KOPT-K1 (cell line): ENCODE measurements around the gene AKAP7.
"Not testable (repeated sequence)": the region's sequence is repeated elsewhere in the genome, so short reads cannot be mapped to it uniquely, and the experiment has no call there.

Experiments
- H3K27ac ChIP-seq: fragments of 200-600 bp; sonication (generic); 2 replicates; pipeline ENCODE4 v1.5.1; 2016; ENCODE audit warnings: antibody characterized with exemption, mild to moderate bottlenecking, low read depth, low read length; ENCODE audit not compliant: poor library complexity, severe bottlenecking
- H3K36me3 ChIP-seq: fragments of 200-600 bp; sonication (generic); 2 replicates; pipeline ENCODE4 v1.5.1; 2017; ENCODE audit warnings: antibody characterized with exemption, mild to moderate bottlenecking, low read length, moderate library complexity; ENCODE audit not compliant: insufficient read depth
- H3K9me3 ChIP-seq: fragments of 200-600 bp; sonication (generic); 2 replicates; pipeline ENCODE4 v1.5.1; 2017; ENCODE audit warnings: antibody characterized with exemption, low read length, mild to moderate bottlenecking; ENCODE audit not compliant: insufficient read depth, poor library complexity, severe bottlenecking

The AKAP7 gene

DNA sequence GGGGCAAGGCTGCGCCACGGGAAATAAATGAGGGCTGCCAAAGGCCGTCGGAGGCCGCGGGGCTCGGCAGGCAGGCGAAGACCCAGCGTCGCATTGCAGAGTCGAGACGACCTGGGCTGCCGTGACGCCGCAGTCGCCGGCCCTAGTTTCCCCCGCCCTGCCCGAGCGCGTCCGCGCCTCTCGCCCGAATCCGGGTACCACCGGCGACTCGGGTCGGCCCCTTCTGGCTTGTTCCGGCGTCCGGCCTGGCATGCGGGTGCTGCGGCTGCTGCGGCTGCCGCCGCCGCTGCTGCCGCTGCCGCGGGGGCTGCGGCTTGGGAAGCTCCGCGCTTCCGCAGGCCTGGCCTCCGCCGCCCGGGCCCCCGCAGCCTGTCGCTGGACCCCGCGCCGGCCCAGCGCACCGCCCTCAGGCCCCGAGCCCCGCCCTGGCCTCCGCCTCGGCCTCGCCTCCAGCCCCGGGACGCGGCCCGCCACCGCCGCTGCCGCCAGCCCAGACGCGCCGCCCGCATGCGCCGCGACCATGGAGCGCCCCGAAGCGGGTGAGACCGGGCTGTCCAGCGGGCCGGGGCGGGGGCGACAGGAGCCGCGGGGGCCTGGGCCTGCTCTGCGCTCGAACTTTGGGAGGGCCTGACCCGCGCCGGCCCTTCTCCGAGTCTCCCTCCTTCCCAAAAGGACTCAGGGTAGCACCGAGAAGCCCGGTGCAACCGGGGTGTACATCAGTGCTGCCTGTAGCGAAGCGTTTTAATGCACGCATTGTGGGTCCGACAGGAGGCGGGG lies at the start of gene AKAP7:
TSS of gene AKAP7 (plus strand) at position 224 of the 777 bp plus-strand sequence. CDS start at position 521, 297 bp downstream.
- Histone ChIP-seq H3K27ac (peak within 1 kb of the TSS; percentile 56), H3K36me3 (no peaks in the 10 kb centered on the region), H3K9me3 (no peaks in the 10 kb centered on the region)

DNA sequence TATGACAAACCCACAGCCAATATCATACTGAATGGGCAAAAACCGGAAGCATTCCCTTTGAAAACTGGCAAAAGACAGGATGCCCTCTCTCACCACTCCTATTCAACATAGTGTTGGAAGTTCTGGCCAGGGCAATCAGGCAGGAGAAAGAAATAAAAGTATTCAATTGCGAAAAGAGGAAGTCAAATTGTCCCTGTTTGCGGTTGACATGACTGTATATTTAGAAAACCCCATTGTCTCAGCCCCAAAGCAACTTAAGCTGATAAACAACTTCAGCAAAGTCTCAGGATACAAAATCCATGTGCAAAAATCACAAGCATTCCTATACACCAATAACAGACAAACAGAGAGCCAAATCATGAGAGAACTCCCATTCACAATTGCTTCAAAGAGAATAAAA lies 44.9 kb upstream of the AKAP7 start:
- not testable (repeated sequence) for H3K36me3 ChIP-seq, H3K27ac ChIP-seq
- peaks cover 11% of the 10 kb centered on the region for H3K9me3 ChIP-seq

DNA sequence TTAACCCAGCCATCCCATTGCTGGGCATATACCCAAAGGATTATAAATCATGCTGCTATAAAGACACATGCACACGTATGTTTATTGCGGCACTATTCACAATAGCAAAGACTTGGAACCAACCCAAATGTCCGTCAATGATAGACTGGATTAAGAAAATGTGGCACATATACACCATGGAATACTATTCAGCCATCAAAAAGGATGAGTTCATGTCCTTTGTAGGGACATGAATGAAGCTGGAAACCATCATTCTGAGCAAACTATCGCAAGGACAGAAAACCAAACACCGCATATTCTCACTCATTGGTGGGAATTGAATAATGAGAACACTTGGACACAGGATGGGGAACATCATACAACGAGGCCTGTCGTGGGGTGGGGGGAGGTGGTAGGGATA lies 43.3 kb upstream of the AKAP7 start:
- not testable (repeated sequence) for H3K27ac ChIP-seq, H3K9me3 ChIP-seq, H3K36me3 ChIP-seq

DNA sequence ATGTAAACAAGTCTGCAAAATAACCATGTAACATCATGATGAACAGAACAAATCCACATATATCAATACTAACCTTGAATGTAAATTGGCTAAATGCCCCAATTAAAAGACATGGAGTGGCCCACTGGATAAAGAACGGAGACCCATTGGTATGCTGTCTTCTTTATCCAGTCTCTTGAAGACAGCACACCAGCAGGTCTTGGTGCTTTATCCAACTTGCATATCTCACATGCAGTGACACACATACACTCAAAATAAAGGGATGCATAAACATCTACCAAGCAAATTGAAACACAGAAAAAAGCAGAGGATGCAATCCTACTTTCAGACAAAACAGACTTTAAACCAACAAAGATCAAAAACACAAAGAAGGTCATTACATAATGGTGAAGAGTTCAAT lies 41.9 kb upstream of the AKAP7 start:
- Histone ChIP-seq H3K27ac (no peak overlapping the region), H3K36me3 (no peaks in the 10 kb centered on the region), H3K9me3 (no peaks in the 10 kb centered on the region)

DNA sequence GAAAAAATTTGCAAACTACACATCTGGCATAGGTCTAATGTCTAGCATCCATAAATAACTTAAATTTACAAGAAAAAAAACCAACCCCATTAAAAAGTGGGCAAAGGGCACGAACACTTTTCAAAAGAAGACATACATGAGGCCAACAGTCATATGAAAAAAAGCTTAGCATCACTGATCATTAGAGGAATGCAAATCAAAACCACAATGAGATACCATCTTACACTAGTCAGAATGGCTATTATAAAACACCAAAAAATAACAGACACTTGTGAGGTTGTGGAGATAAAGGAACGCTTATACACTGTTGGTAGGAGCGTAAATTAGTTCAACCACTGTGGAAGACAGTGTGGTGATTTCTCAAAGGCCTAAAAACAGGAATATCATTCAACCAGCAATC lies 38.5 kb upstream of the AKAP7 start:
- no peaks in the 10 kb centered on the region for H3K9me3 ChIP-seq
- no peaks in the 10 kb centered on the region for H3K36me3 ChIP-seq
- no peak overlapping the region for H3K27ac ChIP-seq

DNA sequence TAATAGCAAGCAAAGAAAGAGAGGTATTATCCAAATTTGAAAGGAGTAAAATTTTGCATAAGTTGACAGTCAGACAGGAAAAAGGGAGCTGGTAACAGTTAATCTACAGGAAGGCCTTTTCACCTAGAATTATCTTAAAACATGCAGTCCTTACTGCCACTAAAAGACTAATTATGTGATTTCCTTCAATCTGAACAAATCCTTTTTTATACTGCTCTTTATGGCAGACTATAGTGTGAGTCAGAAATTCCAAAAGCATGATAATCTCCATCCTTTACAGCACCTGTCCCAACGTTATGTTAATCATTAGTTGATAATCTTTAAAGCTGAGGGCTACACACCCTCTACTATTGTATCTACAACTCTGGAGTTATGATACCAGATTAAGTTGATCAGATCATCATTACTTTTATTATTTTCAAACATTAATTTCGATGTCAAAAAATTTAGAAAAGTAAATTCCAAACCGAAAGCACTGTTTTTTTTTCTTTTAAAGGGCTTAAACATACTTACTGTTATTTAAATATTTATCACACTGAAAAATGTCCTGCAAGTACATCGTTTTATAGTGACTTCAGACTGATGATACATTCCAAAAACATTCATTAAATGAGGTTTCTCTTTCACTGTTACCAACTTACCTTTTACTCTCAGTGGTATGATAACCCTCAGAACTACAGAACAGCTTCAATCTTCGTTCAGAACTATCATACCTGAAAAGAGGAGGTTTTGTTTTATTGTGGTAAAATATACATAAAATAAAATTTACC lies 33.2 kb upstream of the AKAP7 start:
- Histone ChIP-seq H3K9me3 (no peaks in the 10 kb centered on the region), H3K27ac (no peak overlapping the region), H3K36me3 (no peaks in the 10 kb centered on the region)

DNA sequence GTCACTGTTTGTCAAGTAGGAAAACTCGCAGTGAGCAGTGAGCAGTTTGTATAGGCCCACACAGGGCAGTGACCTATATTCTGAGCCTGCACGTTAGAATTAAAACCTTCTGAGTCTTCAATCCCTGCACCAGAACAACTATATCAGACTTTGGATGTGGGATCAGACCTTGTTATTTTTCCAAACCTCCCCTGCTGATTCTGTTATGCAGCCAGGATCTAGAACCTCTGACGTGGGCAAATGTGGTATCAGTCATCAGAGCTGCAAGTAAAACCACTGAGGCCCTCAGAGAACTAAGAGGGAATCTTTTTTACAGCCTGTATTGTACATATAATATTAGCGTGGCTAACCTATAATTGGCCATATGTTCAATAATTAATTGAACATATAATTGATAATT lies 32.0 kb upstream of the AKAP7 start:
- no peaks in the 10 kb centered on the region for H3K36me3 ChIP-seq
- H3K27ac ChIP-seq, result no peak overlapping the region
- H3K9me3 ChIP-seq, result no peaks in the 10 kb centered on the region

DNA sequence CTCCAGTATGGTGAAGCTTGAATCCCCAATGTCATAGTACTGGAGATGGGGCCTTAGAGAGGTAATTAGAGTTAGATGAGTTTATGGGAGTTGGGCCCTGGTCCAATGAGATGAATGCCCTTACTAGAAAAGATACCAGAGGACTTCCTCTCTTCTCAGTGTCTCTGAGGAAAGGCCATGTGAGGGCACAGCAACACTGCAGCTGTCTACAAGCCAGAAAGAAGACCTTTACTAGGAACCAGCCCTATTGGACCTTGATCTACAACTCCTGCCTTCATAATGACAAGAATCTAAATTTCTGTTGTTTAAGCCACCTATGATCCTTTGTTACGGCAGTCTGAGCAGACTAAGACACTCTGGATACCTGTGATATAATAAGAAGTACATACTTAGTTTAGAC lies 31.4 kb upstream of the AKAP7 start:
- Histone ChIP-seq H3K27ac (no peak overlapping the region), H3K9me3 (no peaks in the 10 kb centered on the region), H3K36me3 (no peaks in the 10 kb centered on the region)

DNA sequence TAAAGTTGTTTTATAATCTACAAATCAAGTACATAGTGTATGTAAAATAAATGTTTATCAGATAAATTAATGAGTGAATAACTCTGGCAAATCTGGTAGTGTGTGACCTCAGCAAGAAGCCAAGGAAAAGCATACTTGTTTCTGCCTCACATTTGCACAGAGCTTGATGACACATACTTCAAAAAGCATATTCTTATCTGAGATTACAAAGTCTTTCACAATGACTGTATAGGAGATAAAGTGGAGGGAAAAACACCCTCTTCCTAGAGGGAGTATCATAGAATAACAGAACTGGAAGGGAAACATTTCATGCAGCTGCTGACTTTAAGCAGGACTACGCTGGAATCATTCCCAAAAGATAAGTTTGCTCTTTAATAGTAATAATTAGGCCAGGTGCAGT lies 28.1 kb upstream of the AKAP7 start:
- Histone ChIP-seq H3K27ac (no peak overlapping the region), H3K36me3 (no peaks in the 10 kb centered on the region), H3K9me3 (no peaks in the 10 kb centered on the region)

DNA sequence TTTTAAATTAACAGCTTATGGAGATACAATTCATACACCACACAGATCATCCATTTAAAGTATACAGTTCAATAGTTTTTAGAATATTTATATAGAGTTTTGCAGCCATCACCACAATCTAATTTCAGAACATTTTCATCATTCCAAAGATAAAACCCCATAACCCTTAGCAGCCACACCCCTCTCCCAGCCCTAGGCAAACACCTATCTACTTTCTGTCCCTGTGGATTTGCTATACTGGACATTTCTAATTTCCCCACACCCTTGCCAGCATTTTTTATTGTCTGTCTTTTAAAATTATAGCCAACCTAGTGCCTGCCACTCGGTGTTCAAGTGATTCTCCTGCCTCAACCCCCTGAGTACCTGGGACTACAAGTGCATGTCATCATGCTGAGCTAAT lies 23.0 kb upstream of the AKAP7 start:
- H3K9me3 ChIP-seq, result peaks cover 4% of the 10 kb centered on the region
- H3K27ac ChIP-seq, result no peak overlapping the region
- no peaks in the 10 kb centered on the region for H3K36me3 ChIP-seq

DNA sequence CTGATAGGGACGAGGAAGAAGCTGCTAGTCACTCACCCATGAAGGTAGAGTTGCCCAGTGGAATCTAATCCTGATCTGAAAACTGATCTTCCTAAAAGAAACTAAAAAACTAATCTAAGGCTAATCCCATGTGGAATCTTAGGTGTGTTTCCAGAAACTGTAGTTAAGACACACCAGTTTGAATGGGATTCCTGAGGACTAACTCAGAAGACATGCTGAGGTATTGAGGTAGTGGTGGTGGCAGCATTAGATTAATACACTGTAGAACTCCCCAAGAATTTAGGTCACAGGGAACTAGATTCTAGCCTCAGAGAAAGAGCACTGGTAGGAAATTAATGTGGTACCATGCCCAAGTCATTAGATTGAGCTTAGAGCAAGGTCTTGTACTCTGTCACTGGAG lies 19.6 kb upstream of the AKAP7 start:
- Histone ChIP-seq H3K9me3 (peaks cover 6% of the 10 kb centered on the region), H3K27ac (no peak overlapping the region), H3K36me3 (no peaks in the 10 kb centered on the region)

DNA sequence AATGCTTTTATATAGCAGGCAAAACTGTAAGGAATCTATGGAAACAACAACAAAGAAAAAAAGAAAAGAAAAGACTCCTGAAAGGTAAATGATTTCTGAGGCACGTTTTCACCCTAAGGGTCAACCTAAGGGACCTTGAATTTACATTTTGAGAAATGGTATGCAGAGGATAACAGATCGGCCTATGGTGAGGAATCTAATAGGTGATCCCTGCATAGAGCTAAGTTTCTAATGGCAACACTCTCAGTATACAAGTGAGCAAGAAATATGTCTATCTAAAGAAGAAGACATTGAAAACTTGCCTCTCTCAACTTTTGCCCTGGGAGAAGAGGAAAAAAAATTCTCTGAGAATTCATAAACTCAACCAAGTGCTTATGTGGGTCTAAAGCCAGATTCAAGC lies 18.9 kb upstream of the AKAP7 start:
- H3K9me3 ChIP-seq, result peaks cover 6% of the 10 kb centered on the region
- no peaks in the 10 kb centered on the region for H3K36me3 ChIP-seq
- no peak overlapping the region for H3K27ac ChIP-seq

DNA sequence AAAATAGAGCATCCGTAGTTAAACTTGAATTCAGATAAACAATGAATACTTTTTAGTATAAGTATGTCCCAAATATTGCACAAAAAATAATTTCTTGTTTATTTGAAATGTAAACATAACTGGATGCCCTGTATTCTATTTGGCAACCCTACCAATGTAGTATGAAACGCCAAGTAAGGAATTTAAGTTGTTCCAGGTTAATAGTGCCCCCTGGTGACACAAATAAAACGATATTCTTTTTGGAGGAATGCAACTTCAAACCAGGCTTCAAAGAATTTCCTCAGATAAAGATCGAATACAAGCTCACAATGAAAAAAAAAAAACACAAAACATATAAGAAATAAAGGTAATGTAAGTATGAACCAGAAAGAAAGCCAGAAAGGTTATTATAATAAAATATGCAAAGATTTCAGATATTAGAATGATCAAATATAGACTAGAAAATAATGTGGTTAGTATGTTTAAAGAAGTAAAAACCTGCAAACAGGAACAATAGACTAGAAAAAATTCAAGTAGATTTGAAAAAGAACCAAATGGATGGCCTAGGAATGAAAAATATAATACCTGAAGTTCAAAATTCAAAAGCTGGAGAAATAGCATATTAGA lies 18.4 kb upstream of the AKAP7 start:
- peaks cover 6% of the 10 kb centered on the region for H3K9me3 ChIP-seq
- H3K36me3 ChIP-seq, result no peaks in the 10 kb centered on the region
- no peak overlapping the region for H3K27ac ChIP-seq

DNA sequence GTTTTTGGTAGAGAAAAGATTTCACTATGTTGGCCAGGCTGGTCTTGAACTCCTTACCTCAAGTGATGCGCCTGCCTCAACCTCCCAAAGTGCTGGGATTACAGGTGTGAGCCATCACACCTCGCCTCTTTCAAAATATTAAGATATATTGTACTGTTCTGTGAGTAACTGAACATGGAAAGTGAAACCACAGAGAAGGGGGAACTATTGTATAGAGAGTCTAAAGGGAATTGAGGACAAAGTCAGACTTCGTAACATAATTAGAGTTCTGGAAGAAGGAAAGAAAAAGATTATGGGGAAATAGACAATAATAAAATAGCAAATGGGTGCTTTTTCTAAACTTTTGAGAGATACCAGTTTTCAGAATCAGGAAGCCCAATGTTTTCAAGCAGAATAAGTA lies 17.4 kb upstream of the AKAP7 start:
- Histone ChIP-seq H3K36me3 (no peaks in the 10 kb centered on the region), H3K9me3 (peaks cover 6% of the 10 kb centered on the region), H3K27ac (no peak overlapping the region)

DNA sequence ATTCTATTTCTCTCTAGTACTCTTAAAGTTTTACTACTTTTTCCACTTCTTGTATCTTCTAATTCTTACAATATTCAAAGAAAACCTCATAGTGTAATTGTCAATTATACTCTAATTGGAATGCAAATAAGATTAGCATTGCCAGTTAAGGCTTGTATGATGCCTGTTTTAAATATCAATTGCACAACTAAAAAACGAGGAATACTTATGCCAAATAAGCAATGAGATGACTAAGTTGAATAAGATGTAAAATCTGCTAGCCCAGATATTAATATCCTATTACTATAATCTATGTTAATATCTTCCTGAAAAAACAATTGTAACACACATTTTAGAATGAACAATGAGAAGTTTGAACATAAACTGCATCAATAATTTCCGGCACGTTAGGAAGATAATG lies 13.3 kb upstream of the AKAP7 start:
- no peaks in the 10 kb centered on the region for H3K36me3 ChIP-seq
- peaks cover 4% of the 10 kb centered on the region for H3K9me3 ChIP-seq
- H3K27ac ChIP-seq, result no peak overlapping the region
